GM12892 (cell line): ENCODE results near the gene SLC12A4.

Source experiments
- POLR2A ChIP-seq: IDR thresholded peaks from 2 replicates; pipeline ENCODE4 v1.6.1; 2011; ENCODE audit warnings: low read depth, low read length, control low read depth
- POLR2AphosphoS5 ChIP-seq: IDR thresholded peaks from 2 replicates; pipeline ENCODE4 v1.6.1; 2011; ENCODE audit warnings: low read depth, low read length, control low read depth
- TAF1 ChIP-seq: IDR thresholded peaks from 2 replicates; pipeline ENCODE4 v1.6.1; 2011; ENCODE audit warnings: low read depth, mild to moderate bottlenecking, control low read depth, low read length, borderline replicate concordance

DNA sequence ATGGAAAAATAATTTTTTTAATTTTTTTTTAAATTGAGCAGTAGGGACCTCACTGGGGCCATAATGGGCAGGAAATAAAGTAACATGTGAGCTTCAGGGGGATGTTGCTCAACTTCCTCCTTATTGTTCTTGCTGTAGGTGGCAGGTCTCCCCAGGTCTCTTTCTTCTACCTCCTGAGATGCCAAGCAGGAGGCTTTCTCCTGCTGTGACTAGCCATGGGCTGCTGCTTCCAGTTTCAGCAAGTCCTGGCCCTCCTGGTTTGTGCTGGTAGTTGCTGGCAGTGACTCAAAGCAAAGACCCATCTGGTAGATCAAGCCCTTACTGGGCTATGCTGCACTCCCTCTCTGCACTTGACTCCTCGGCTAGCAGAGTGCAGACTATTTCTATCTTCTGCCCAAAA, 45.0 kb upstream of the SLC12A4 start:
- TF ChIP-seq POLR2AphosphoS5 (no peak), POLR2A (no peak), TAF1 (no peak)
